ENCODE data around the gene SHROOM3.
A peak's percentile ranks its signal among the peaks of the same experiment; 100 is the strongest.
"Not testable (repeated sequence)": the region's sequence is repeated elsewhere in the genome, so short reads cannot be mapped to it uniquely, and the experiment has no call there.

The SHROOM3 gene

GRCh38 chr4:76447393-76447851 lies 12.4 kb downstream of the SHROOM3 start:
- no peak for DNase-seq

- DNase-seq = no peak
Measured at GRCh38 chr4:76448211-76448610, 13.2 kb downstream of the SHROOM3 start.

- no peak for DNase-seq
Measured at GRCh38 chr4:76449362-76449767, 14.3 kb downstream of the SHROOM3 start.

- no peak for DNase-seq
Measured at GRCh38 chr4:76449833-76450232, 14.8 kb downstream of the SHROOM3 start.

- DNase-seq = no peak
Measured at GRCh38 chr4:76453232-76453631, 18.2 kb downstream of the SHROOM3 start.

- DNase-seq = not testable (repeated sequence)
Measured at GRCh38 chr4:76454073-76454472, 19.0 kb downstream of the SHROOM3 start.

GRCh38 chr4:76457885-76458284 lies 22.9 kb downstream of the SHROOM3 start:
- DNase-seq = no peak

- DNase-seq = no peak
Measured at GRCh38 chr4:76458297-76458696, 23.3 kb downstream of the SHROOM3 start.

GRCh38 chr4:76458825-76459224 lies 23.8 kb downstream of the SHROOM3 start:
- no peak for DNase-seq

GRCh38 chr4:76459291-76459723 lies 24.3 kb downstream of the SHROOM3 start:
- DNase-seq = no peak

GRCh38 chr4:76463568-76463967 lies 28.5 kb downstream of the SHROOM3 start:
- DNase-seq = no peak

- no peak for DNase-seq
Measured at GRCh38 chr4:76470064-76470463, 35.0 kb downstream of the SHROOM3 start.

GRCh38 chr4:76470532-76470931 lies 35.5 kb downstream of the SHROOM3 start:
- DNase-seq = no peak

- DNase-seq = no peak
Measured at GRCh38 chr4:76476571-76476970, 41.5 kb downstream of the SHROOM3 start.

- no peak for DNase-seq
Measured at GRCh38 chr4:76484654-76485053, 49.6 kb downstream of the SHROOM3 start.

- DNase-seq = peak in 1 of 2 experiments; percentile 11
Measured at GRCh38 chr4:76485450-76485849, 50.4 kb downstream of the SHROOM3 start.

- DNase-seq = no peak
Measured at GRCh38 chr4:76486588-76487276, 51.7 kb downstream of the SHROOM3 start.

GRCh38 chr4:76487621-76488020 lies 52.6 kb downstream of the SHROOM3 start:
- no peak for DNase-seq

- no peak for DNase-seq
Measured at GRCh38 chr4:76488455-76488854, 53.4 kb downstream of the SHROOM3 start.

- DNase-seq = no peak
Measured at GRCh38 chr4:76488888-76489685, 54.1 kb downstream of the SHROOM3 start.

GRCh38 chr4:76489686-76490161 lies 54.7 kb downstream of the SHROOM3 start:
- DNase-seq = no peak

GRCh38 chr4:76492055-76492454 lies 57.0 kb downstream of the SHROOM3 start:
- DNase-seq = no peak

- no peak for DNase-seq
Measured at GRCh38 chr4:76494243-76494642, 59.2 kb downstream of the SHROOM3 start.

Data from NCI-H2081 (cell line).